SK-N-SH (cell line): ENCODE results near the gene HBQ1. TPM values are rescaled to one million over a fixed set of nuclear protein-coding genes. Genes with fewer than 3 reads are reported as not detected.

Experiments
- CTCF ChIA-PET: fragments of 300-600, 350-600 bp; formaldehyde crosslinking; extraction: SDS; loops from one replicate; lab custom pipeline; 2021; lab: Yijun Ruan, JAX
- POLR2A ChIA-PET: fragments of 350-600 bp; sonication (Branson Sonifier 250); formaldehyde crosslinking; extraction: SDS; loops from one replicate; lab custom pipeline; 2020; ENCODE audit warnings: antibody characterized with exemption, inconsistent platforms; lab: Yijun Ruan, JAX
- DNase-seq: peaks from one replicate; pipeline ENCODE4 v3.0.0; 2012
- H2AFZ ChIP-seq: fragments of 200-600 bp; sonication (generic); 2 replicates; pipeline ENCODE4 v1.8.1; 2016; ENCODE audit warnings: antibody characterized with exemption, mild to moderate bottlenecking, low read depth
- H3F3A ChIP-seq: fragments of 200-600 bp; sonication (generic); replicated peaks from 2 replicates; pipeline ENCODE3; 2016; ENCODE audit warnings: antibody characterized with exemption, mild to moderate bottlenecking; ENCODE audit not compliant: insufficient read depth
- H3K27ac ChIP-seq, 2 experiments: fragments of 200-500 bp in 1 of 2; fragments of 200-600 bp in 1 of 2; sonication (Bioruptor generic) in 1 of 2; sonication (generic), shearing (Covaris generic) in 1 of 2; 2 replicates each; pipeline versions ENCODE4 v1.5.1 to v1.6.1; 2014 to 2016; ENCODE audit warnings: low read depth in 2 of 2, inconsistent platforms in 1 of 2, low read length in 1 of 2, mild to moderate bottlenecking in 1 of 2, mixed read lengths in 1 of 2
- H3K27me3 ChIP-seq: fragments of 200-600 bp; sonication (generic), shearing (Covaris generic); 2 replicates; pipeline ENCODE4 v1.6.1; 2016; ENCODE audit warnings: mixed run types; ENCODE audit not compliant: insufficient read depth
- H3K36me3 ChIP-seq, 2 experiments: fragments of 200-500 bp in 1 of 2; fragments of 200-600 bp in 1 of 2; sonication (Bioruptor generic) in 1 of 2; sonication (generic) in 1 of 2; replicated peaks in 1 of 2; 2 replicates each; pipeline versions ENCODE3 to v1.5.1; 2014 to 2016; ENCODE audit warnings: low read length in 1 of 2, mild to moderate bottlenecking in 1 of 2; ENCODE audit not compliant: insufficient read depth in 2 of 2, control insufficient read depth in 1 of 2
- H3K4me1 ChIP-seq, 2 experiments: fragments of 200-500 bp in 1 of 2; fragments of 200-600 bp in 1 of 2; sonication (Bioruptor generic) in 1 of 2; sonication (generic), shearing (Covaris generic) in 1 of 2; 2 replicates each; pipeline versions ENCODE4 v1.5.1 to v1.6.1; 2014 to 2016; ENCODE audit warnings: low read depth in 1 of 2, low read length in 1 of 2, mixed run types in 1 of 2; ENCODE audit not compliant: insufficient read depth in 2 of 2, control insufficient read depth in 1 of 2
- H3K4me2 ChIP-seq: fragments of 200-600 bp; sonication (generic), shearing (Covaris generic); 2 replicates; pipeline ENCODE4 v1.6.1; 2017; ENCODE audit warnings: mixed run types
- H3K4me3 ChIP-seq, 2 experiments: fragments of 200-500 bp in 1 of 2; fragments of 200-600 bp in 1 of 2; sonication (Bioruptor generic) in 1 of 2; sonication (generic), shearing (Covaris generic) in 1 of 2; 2 replicates each; pipeline versions ENCODE4 v1.5.1 to v1.8.1; 2014 to 2016; ENCODE audit warnings: low read depth in 2 of 2, inconsistent platforms in 1 of 2, low read length in 1 of 2, mild to moderate bottlenecking in 1 of 2, mixed read lengths in 1 of 2, moderate library complexity in 1 of 2
- H3K79me2 ChIP-seq: fragments of 200-600 bp; sonication (generic); 2 replicates; pipeline ENCODE4 v1.8.1; 2017; ENCODE audit warnings: mild to moderate bottlenecking; ENCODE audit not compliant: insufficient read depth
- H3K9ac ChIP-seq: fragments of 200-600 bp; sonication (generic); 2 replicates; pipeline ENCODE4 v1.6.1; 2017; ENCODE audit warnings: mixed run types
- H3K9me2 ChIP-seq: fragments of 200-600 bp; sonication (generic); 2 replicates; pipeline ENCODE4 v1.6.1; 2017; ENCODE audit warnings: mixed run types
- H3K9me3 ChIP-seq: fragments of 200-600 bp; sonication (generic); 2 replicates; pipeline ENCODE4 v1.6.1; 2017; ENCODE audit warnings: mixed run types, mild to moderate bottlenecking, moderate library complexity
- H4K20me1 ChIP-seq: fragments of 200-600 bp; sonication (generic); 2 replicates; pipeline ENCODE4 v1.6.1; 2017; ENCODE audit warnings: mild to moderate bottlenecking, mixed run types; ENCODE audit not compliant: insufficient read depth
- CHD2 ChIP-seq: fragments of 150-350 bp; IDR thresholded peaks from 2 replicates; pipeline ENCODE4 v1.6.1; 2018; ENCODE audit warnings: low read length; ENCODE audit not compliant: partially characterized antibody
- ELF1 ChIP-seq: IDR thresholded peaks from 2 replicates; pipeline ENCODE4 v1.4.0; 2012
- EP300 ChIP-seq, 2 experiments: IDR thresholded peaks; 2 replicates each; pipeline versions ENCODE4 v1.4.0 to v1.6.1; 2012; ENCODE audit warnings: borderline replicate concordance in 1 of 2, low read depth in 1 of 2, low read length in 1 of 2
- FOXJ3 ChIP-seq: sonication (generic); formaldehyde crosslinking; IDR thresholded peaks from 2 replicates; pipeline ENCODE4 v1.5.1; 2020; ENCODE audit warnings: mild to moderate bottlenecking, missing genetic modification reagents
- GABPA ChIP-seq: IDR thresholded peaks from 2 replicates; pipeline ENCODE4 v1.4.0; 2012; ENCODE audit warnings: low read depth, mild to moderate bottlenecking
- MXI1 ChIP-seq: IDR thresholded peaks from 2 replicates; pipeline ENCODE4 v1.6.1; 2012; ENCODE audit warnings: mild to moderate bottlenecking, low read depth, low read length, improper control_type of control experiment
- NFIC ChIP-seq: IDR thresholded peaks from 2 replicates; pipeline ENCODE4 v1.4.0; 2012; ENCODE audit warnings: borderline replicate concordance
- NRF1 ChIP-seq: IDR thresholded peaks from 2 replicates; pipeline ENCODE4 v1.6.1; 2012; ENCODE audit warnings: low read depth, mild to moderate bottlenecking, low read length
- POLR2AphosphoS5 ChIP-seq: IDR thresholded peaks from 2 replicates; pipeline ENCODE4 v1.6.1; 2012; ENCODE audit warnings: low read depth, low read length
- RAD21 ChIP-seq: IDR thresholded peaks from 2 replicates; pipeline ENCODE4 v1.6.1; 2012; ENCODE audit warnings: mild to moderate bottlenecking, low read length
- RCOR1 ChIP-seq: fragments of 150-350 bp; IDR thresholded peaks from 2 replicates; pipeline ENCODE4 v1.6.1; 2017; ENCODE audit warnings: antibody characterized with exemption, low read length
- RFX5 ChIP-seq: IDR thresholded peaks from 2 replicates; pipeline ENCODE4 v1.6.1; 2012; ENCODE audit warnings: mild to moderate bottlenecking, improper control_type of control experiment, low read length
- RXRA ChIP-seq: IDR thresholded peaks from 2 replicates; pipeline ENCODE4 v1.4.0; 2012; ENCODE audit warnings: low read depth, mild to moderate bottlenecking, borderline replicate concordance
- TAF1 ChIP-seq: IDR thresholded peaks from 2 replicates; pipeline ENCODE4 v1.6.1; 2012; ENCODE audit warnings: low read depth, mild to moderate bottlenecking, low read length, moderate library complexity, borderline replicate concordance
- TEAD4 ChIP-seq: IDR thresholded peaks from 2 replicates; pipeline ENCODE4 v1.4.0; 2012; ENCODE audit warnings: mild to moderate bottlenecking, borderline replicate concordance; ENCODE audit not compliant: insufficient read depth
- YY1 ChIP-seq: IDR thresholded peaks from 2 replicates; pipeline ENCODE4 v1.4.0; 2012; ENCODE audit warnings: low read depth, mild to moderate bottlenecking
- WGBS: methylation state at CpG from one replicate; pipeline ENCODE4 v1.1.6; 2017; ENCODE audit warnings: low lambda C conversion rate; 5-methylcytosine and 5-hydroxymethylcytosine counted together
- polyA plus RNA-seq, 3 experiments: library from polyadenylated mRNA; depleted of rRNA; stranded (reverse); fragments of >200 nt; gene quantifications; 2 replicates each; pipeline ENCODE4 v1.2.3, GENCODE V29; 2012
- TF ChIP-seq, protein P1 (sequence below): fragments of 150-350 bp; IDR thresholded peaks from 2 replicates; pipeline ENCODE4 v1.6.1; 2016; ENCODE audit warnings: mild to moderate bottlenecking, low read depth, low read length
- TF ChIP-seq, protein P2 (sequence below): fragments of 200-600 bp; sonication (generic); IDR thresholded peaks from 2 replicates; pipeline ENCODE4 v1.6.1; 2017; ENCODE audit warnings: antibody characterized with exemption, mild to moderate bottlenecking, moderate library complexity
- TF ChIP-seq, protein P3 (sequence below): IDR thresholded peaks from 2 replicates; pipeline ENCODE4 v1.4.0; 2012; ENCODE audit warnings: low read depth, borderline replicate concordance
- TF ChIP-seq, protein P4 (sequence below): IDR thresholded peaks from 2 replicates; pipeline ENCODE4 v1.4.0; 2012; ENCODE audit warnings: low read depth
- TF ChIP-seq, protein P5 (sequence below): IDR thresholded peaks from 2 replicates; pipeline ENCODE4 v1.4.0; 2012; ENCODE audit warnings: low read depth, borderline replicate concordance

The HBQ1 gene
- polyA plus RNA-seq, 1 of the 3 experiments (the other 2 are of a cell fraction), result 5.2 TPM

DNA sequence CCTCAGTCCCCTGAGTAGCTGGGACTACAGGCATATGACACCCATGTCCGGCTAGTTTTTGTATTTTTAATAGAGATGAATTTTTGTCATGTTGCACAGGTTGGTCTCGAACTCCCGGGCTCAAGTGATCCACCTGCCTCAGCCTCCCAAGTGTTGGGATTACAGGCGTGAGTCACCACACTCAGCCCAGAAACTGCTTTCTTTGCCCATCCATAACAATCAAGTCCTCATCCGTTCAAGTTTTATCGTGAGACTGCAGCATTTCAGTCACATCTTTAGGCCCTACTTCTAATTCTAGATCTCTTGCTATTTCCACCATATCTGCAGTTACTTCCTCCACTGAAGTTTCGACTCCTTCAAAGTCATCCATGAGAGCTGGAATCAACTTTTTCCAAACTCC is 48.1 kb upstream of the HBQ1 start:
- no peaks in the 10 kb centered on the region for H3K27me3 ChIP-seq
- H3K27ac ChIP-seq, result no peak overlapping the region
- peaks cover 66% of the 10 kb centered on the region for H3K79me2 ChIP-seq
- TF ChIP-seq RAD21, result no peak
- TF ChIP-seq YY1, result no peak
- TF ChIP-seq RXRA, result no peak
- TF ChIP-seq, protein P1, sequence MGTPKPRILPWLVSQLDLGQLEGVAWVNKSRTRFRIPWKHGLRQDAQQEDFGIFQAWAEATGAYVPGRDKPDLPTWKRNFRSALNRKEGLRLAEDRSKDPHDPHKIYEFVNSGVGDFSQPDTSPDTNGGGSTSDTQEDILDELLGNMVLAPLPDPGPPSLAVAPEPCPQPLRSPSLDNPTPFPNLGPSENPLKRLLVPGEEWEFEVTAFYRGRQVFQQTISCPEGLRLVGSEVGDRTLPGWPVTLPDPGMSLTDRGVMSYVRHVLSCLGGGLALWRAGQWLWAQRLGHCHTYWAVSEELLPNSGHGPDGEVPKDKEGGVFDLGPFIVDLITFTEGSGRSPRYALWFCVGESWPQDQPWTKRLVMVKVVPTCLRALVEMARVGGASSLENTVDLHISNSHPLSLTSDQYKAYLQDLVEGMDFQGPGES, result no peak
- TF ChIP-seq, protein P2, sequence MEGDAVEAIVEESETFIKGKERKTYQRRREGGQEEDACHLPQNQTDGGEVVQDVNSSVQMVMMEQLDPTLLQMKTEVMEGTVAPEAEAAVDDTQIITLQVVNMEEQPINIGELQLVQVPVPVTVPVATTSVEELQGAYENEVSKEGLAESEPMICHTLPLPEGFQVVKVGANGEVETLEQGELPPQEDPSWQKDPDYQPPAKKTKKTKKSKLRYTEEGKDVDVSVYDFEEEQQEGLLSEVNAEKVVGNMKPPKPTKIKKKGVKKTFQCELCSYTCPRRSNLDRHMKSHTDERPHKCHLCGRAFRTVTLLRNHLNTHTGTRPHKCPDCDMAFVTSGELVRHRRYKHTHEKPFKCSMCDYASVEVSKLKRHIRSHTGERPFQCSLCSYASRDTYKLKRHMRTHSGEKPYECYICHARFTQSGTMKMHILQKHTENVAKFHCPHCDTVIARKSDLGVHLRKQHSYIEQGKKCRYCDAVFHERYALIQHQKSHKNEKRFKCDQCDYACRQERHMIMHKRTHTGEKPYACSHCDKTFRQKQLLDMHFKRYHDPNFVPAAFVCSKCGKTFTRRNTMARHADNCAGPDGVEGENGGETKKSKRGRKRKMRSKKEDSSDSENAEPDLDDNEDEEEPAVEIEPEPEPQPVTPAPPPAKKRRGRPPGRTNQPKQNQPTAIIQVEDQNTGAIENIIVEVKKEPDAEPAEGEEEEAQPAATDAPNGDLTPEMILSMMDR, result no peak
- no peak for TF ChIP-seq NRF1
- TF ChIP-seq, all 33 proteins: peak for 0
- Histone ChIP-seq H3K36me3 (peaks cover 0 to 4% of the 10 kb centered on the region in 2 experiments), H3K4me1 (peaks cover under 1 to 4% of the 10 kb centered on the region in 2 experiments; a peak in 1 of 4 replicates), H3K4me3 (no peak overlapping the region), H3F3A (peaks cover 9% of the 10 kb centered on the region), H3K9ac (no peak overlapping the region), H4K20me1 (no peaks in the 10 kb centered on the region), H3K4me2 (no peak overlapping the region), H3K9me3 (no peaks in the 10 kb centered on the region), H3K9me2 (no peaks in the 10 kb centered on the region), H2AFZ (no peak overlapping the region)
- DNase-seq, result no peak
- CTCF ChIA-PET, result interaction anchor here (1.1 to 5.8 kb wide), 4 partner anchors 14 to 48 kb away, joined by 3 to 31 read pairs (median 18); partner anchors contain the start of gene HBQ1
- POLR2A ChIA-PET, result interaction anchor here (0.6 kb wide), 1 partner anchor 46 kb away, joined by 5 read pairs; no protein-coding TSS in a partner anchor
- WGBS, result 93% methylated on average over 7 of the region's 7 CpGs

DNA sequence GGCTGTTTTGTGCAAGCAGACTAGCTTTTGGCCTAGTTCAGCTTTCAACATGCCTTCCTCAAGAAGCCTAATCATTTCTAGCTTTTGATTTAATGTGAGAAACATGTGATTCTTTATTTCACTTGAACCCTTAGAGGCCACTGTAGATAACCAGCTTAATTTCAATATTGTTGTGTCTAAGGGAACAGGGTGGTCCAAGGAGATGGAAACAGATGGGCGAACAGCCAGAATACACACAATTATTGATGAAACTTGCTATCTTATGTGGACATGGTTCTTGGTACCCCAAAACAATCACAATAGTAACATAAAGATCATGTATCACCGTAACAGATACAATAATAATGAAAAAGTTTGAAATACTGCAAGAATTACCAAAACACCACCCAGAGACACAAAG is 46.5 kb upstream of the HBQ1 start:
- Histone ChIP-seq H3K9me2 (no peaks in the 10 kb centered on the region), H3K79me2 (peaks cover 76% of the 10 kb centered on the region), H3K4me1 (peaks cover 4% of the 10 kb centered on the region in 2 experiments; a peak in 1 of 4 replicates), H3K4me2 (no peak overlapping the region), H3F3A (peaks cover 9% of the 10 kb centered on the region), H3K4me3 (no peak overlapping the region), H3K36me3 (peaks cover 0 to 4% of the 10 kb centered on the region in 2 experiments), H3K9me3 (no peaks in the 10 kb centered on the region), H2AFZ (no peak overlapping the region), H3K27ac (no peak overlapping the region), H3K27me3 (no peaks in the 10 kb centered on the region), H3K9ac (no peak overlapping the region), H4K20me1 (no peaks in the 10 kb centered on the region)
- ChIA-PET CTCF (interaction anchor here (0.6 to 5.8 kb wide), 6 partner anchors 16 to 228 kb away, joined by 3 to 31 read pairs (median 10); partner anchors contain the start of gene HBQ1), POLR2A (no interaction called here)
- DNase-seq, result no peak
- 98% methylated on average over 2 of the region's 2 CpGs for WGBS
- TF ChIP-seq FOXJ3 (CRISPR knock-in tag) (no peak), RFX5 (no peak), EP300 (IDR thresholded peaks at IDR 0.05; ENCODE audit: borderline replicate concordance in 1 of 2, low read depth in 1 of 2, low read length in 1 of 2) (no peak), TAF1 (no peak), NFIC (no peak), POLR2AphosphoS5 (no peak), MXI1 (no peak), CHD2 (no peak), GABPA (no peak), YY1 (no peak), ELF1 (no peak), RCOR1 (no peak), NRF1 (no peak), TEAD4 (no peak)
- TF ChIP-seq, protein P3, sequence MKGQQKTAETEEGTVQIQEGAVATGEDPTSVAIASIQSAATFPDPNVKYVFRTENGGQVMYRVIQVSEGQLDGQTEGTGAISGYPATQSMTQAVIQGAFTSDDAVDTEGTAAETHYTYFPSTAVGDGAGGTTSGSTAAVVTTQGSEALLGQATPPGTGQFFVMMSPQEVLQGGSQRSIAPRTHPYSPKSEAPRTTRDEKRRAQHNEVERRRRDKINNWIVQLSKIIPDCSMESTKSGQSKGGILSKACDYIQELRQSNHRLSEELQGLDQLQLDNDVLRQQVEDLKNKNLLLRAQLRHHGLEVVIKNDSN, result no peak
- TF ChIP-seq, protein P4, sequence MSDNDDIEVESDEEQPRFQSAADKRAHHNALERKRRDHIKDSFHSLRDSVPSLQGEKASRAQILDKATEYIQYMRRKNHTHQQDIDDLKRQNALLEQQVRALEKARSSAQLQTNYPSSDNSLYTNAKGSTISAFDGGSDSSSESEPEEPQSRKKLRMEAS, result no peak
- TF ChIP-seq, protein P5, sequence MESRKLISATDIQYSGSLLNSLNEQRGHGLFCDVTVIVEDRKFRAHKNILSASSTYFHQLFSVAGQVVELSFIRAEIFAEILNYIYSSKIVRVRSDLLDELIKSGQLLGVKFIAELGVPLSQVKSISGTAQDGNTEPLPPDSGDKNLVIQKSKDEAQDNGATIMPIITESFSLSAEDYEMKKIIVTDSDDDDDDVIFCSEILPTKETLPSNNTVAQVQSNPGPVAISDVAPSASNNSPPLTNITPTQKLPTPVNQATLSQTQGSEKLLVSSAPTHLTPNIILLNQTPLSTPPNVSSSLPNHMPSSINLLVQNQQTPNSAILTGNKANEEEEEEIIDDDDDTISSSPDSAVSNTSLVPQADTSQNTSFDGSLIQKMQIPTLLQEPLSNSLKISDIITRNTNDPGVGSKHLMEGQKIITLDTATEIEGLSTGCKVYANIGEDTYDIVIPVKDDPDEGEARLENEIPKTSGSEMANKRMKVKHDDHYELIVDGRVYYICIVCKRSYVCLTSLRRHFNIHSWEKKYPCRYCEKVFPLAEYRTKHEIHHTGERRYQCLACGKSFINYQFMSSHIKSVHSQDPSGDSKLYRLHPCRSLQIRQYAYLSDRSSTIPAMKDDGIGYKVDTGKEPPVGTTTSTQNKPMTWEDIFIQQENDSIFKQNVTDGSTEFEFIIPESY, result no peak
- TF ChIP-seq, protein P1, result no peak
